Measurements from ENCODE around the gene TMCC2.

The TMCC2 gene

DNA sequence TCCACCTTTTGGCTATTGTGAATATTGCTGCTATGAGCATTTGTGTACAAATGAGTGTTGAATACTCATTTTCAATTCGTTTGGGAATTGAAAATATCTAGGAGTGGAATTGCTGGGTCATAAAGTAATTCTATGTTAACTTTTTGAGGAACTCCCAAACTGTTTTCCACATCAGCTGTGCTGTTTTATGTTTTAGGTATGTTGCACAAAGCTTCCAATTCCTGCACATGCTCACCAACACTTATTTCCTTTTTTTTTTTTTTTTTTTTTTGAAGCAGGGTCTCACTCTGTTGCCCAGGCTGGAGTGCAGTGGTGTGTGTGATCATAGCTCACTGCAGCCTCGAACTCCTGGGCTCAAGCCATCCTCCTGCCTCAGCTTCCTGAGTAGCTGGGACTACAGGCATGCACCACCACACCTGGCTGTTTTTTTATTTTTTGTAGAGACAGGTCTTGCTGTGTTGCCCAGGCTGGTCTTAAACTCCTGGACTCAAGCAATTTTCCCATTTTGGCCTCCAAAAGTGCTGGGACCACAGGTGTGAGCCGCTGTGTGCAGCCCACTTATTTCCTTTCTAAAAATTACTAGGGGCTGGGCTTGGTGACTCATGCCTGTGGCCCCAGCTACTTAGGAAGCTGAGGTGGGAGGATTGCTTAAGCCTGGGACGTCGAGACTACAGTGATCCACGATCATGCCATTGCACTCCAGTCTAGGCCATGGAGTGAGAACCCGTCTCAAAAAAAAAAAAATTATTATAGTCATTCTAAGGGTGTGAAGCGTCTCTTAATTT lies 33.4 kb downstream of the TMCC2 start:
- DNase-seq (ENCODE audit: low read depth, low spot score): no peak

GRCh38 chr1:205261946-205262691 lies 34.4 kb downstream of the TMCC2 start:
- peak; percentile 35 for DNase-seq (ENCODE audit: low read depth, low spot score)

DNA sequence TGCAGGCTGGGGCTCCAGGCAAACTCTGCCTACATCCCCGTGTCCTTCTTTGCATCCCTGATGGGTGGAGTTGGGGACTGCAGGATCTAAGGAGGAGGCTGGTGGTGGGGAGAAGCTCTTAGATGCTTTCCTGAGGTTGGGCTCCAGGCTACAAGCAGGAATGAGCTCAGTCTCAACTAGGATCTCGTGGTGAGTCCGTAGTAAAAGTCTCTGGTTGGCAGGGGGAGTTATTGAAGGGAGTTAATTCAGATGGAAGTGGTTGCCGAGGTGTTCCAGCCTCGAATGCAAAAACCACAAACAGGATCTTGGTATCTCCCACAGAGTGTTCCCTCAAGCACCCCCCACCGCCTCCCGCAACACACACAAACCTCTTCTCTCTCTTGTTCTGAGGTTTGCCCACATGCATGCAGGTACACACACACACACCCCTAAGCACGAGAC lies 35.0 kb downstream of the TMCC2 start:
- no peak for DNase-seq (ENCODE audit: low read depth, low spot score)

DNA sequence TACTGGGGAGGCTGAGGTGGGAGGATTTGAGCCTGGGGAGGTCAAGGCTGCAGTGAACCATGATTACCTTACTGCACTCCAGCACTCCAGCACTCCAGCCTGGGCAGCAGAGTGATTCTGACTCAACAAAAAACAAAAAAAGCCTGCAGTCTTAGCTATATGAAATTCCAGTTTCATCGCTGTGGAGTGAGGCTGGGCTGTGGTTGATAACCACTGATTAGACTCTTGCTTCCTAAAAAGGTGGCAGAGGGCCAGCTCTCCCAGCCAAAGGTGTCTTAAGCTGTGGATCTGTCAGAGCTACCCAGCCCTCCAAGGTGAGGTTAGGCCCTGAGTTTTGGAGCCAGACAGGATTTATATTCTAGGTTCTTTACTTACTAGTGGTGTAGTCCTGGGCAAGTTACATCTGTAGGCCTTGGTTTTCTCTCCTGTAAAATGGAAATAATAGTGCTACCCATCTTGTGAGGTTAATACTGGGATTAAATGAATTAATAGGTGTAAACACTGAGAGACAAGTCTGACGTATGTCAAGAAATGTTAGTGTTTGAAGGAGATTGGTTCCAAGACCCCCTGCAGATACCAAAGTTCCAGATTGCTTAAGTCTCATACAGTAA lies 35.9 kb downstream of the TMCC2 start:
- DNase-seq (ENCODE audit: low read depth, low spot score): no peak

DNA sequence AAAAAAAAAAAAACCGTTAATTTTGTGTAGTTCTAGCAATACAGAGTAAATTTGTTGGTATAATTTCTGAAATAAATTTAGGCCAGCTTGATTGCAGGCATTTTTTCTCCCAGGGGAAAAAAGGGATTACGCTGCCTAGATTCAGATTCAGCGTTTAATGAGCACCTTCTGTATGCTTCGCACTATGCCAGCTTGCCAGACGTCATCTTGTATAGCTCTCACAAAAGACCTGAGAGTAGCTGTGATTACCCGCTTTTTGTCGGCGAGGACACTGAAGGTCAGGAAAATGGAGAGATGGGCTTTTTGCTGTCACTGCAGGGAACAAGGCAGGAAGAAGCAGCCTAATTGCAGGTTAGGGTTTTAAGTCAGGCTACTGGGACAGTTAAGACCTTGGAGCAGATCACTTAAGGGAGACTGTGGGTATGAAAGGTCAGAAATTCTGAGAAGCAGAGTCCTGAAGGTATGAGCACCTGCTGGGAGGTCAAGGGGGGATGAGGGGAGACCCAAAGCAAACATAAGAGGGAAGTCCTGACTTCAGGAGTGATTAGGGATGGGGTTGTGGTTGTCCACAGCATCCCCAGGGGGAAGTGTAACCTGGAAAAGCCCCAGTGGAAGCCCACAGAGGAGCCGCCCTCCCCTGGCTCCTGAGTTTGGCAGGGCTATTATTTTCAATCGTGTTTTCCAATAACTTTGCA lies 39.0 kb downstream of the TMCC2 start:
- no peak for DNase-seq (ENCODE audit: low read depth, low spot score)

DNA sequence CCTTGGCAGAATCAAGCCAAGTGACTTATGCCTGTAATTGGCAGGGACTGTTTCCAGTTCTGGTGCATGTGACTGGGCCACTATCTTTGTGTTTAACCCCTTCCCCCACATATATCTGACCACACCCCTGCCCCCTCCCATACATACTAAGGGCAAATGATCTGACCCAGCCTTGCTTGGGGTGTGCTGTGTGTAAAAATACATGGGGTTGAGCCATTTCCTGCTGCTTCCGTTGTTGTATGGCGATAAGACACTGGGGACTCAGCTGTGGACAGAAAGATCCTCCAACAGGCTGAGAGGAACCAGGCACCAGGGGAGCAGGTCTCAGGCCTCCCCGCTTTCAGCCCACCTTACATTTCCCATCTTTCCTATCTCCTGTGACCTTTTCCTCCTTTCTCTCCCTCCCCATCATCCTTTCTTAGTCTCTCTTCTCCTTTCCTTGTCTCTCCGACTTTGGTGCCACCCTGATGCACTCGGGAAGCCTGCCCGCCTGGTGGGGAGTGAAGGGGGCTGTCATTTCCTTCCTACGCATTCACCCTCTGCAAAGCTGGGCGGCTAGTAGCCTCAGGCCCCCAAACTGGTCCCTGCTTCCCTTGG lies 39.7 kb downstream of the TMCC2 start:
- no peak for DNase-seq (ENCODE audit: low read depth, low spot score)

DNA sequence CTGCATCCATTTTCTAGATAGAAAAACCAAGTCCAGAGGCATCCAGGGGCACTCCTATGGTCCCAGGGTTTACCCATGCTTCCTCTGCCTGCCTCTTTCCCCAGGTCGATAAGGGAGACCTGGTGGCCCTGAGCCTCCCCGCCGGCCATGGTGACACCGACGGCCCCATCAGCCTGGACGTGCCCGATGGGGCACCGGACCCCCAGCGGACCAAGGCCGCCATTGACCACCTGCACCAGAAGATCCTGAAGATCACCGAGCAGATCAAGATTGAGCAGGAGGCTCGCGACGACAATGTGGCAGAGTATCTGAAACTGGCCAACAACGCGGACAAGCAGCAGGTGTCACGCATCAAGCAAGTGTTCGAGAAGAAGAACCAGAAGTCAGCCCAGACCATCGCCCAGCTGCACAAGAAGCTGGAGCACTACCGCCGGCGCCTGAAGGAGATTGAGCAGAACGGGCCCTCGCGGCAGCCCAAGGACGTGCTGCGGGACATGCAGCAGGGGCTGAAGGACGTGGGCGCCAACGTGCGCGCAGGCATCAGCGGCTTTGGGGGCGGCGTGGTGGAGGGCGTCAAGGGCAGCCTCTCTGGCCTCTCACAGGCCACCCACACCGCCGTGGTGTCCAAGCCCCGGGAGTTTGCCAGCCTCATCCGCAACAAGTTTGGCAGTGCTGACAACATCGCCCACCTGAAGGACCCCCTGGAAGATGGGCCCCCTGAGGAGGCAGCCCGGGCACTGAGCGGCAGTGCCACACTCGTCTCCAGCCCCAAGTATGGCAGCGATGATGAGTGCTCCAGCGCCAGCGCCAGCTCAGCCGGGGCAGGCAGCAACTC lies 41.3 kb downstream of the TMCC2 start:
- DNase-seq (ENCODE audit: low read depth, low spot score): no peak

- no peak for DNase-seq (ENCODE audit: low read depth, low spot score)
These were observed 42.0 kb downstream of the TMCC2 start for GRCh38 chr1:205269711-205270110.

GRCh38 chr1:205270271-205270670 lies 42.5 kb downstream of the TMCC2 start:
- DNase-seq (ENCODE audit: low read depth, low spot score): no peak

DNA sequence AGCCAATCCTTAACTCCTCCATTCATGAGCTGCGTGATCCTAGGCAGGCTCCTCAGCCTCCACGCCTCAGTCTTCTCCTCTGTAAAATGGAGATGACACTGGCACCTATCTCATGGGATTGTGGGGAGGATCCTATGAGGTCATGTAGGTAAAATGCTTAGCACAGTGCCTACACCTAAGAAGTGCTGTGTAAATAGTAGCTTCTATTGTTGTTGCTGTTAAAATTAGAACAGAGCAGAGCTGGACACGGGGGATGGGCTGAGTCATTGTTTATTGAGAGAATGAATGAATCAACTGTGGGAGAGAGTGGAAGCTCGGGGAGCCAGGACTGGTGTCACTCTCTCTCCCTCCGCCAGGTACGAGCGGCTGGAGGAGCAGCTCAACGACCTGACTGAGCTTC lies 43.0 kb downstream of the TMCC2 start:
- DNase-seq (ENCODE audit: low read depth, low spot score): no peak

DNA sequence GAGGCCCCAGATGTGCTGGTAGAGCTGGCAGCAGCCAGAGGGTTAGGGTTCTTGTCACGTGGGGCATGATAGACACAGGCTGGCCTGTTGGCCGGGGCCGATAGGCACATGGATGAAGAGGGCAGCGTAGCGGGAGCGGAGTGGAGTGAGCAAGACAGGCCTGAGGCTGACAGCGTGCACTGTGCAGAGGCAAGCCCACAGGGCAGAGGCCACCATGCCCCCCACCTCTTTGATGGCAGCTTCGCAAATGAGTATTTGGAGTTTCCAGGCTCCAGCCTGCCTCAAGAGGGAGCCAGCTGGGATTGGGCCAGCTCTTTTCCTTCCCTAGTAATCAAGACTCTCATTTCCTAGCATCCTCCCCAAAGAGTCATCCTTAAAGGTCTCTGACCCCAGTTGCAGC lies 43.5 kb downstream of the TMCC2 start:
- peak; percentile 46 for DNase-seq (ENCODE audit: low read depth, low spot score)

DNA sequence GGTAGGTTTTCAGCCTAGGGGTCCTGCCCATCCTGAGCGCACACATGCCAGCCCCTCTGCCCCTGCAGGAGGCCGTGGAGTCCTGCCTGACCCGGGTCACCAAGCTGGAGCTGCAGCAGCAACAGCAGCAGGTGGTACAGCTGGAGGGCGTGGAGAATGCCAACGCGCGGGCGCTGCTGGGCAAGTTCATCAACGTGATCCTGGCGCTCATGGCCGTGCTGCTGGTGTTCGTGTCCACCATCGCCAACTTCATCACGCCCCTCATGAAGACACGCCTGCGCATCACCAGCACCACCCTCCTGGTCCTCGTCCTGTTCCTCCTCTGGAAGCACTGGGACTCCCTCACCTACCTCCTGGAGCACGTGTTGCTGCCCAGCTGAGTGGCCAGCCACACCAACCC lies 44.0 kb downstream of the TMCC2 start:
- no peak for DNase-seq (ENCODE audit: low read depth, low spot score)

DNA sequence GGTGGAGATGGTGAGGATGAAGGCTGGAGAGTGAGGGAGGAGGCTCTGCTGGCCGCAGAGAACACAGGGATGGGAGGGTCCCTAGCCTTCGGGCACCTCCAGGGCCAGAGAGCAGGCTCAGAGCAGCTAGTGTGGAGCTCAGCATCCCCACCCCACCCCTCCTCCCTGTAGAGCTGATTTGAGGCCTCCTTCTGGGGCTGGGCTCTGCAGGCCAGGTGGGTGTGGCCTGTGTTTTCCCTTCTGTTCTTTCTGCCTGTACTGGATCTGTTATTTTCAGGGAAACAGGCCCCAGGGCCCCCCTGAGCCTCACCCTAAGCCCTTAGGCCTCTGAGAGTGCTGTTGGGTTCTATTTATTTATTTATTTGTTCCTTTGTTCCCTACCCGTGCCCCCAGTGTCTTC lies 44.8 kb downstream of the TMCC2 start:
- peak; percentile 82 for DNase-seq (ENCODE audit: low read depth, low spot score)

DNA sequence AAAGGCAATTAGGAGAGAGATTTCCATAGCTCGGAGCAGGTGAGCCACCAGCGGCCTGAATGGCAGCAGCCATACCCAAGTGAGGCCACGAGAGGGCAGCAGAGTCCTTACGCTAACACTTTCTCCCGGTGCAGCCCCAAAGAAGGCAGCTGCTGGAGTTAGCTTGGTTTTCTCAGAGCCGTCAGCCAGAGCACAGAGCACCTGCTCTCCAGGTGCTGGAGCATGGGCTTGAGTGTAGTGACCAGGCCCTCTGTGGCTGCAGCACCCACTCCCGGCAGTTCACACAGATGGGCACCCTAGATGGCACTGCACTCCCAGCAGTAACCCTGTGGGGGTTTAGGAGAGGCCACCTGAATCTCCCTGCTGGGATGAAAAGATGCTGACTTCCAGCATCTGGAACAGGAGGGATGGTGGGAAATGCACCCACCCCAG lies 45.8 kb downstream of the TMCC2 start:
- peak; percentile 97 for DNase-seq (ENCODE audit: low read depth, low spot score)

GRCh38 chr1:205274041-205274691 lies 46.4 kb downstream of the TMCC2 start:
- DNase-seq (ENCODE audit: low read depth, low spot score): peak; percentile 71

DNA sequence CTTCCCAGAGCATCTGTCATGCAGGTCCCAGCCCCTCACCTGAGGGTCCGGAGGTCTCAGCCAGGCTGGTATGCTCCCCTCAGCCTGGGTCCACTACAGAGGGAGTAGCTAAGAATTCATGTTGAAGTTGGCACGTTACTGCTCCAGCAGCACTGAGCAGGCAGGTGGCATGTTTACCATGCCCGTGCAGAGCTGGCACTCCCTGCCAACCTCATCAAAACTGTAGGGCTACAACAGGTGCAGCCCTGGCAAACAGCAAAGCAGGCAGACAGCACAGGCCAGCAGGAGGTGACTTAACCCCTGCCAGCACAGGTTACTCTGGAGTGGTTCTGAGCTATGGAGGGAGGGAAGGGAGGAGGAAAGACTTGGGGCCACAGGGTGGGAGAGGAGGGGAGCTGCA lies 47.4 kb downstream of the TMCC2 start:
- DNase-seq (ENCODE audit: low read depth, low spot score): no peak

- no peak for DNase-seq (ENCODE audit: low read depth, low spot score)
These were observed 48.4 kb downstream of the TMCC2 start for GRCh38 chr1:205275916-205276688.

DNA sequence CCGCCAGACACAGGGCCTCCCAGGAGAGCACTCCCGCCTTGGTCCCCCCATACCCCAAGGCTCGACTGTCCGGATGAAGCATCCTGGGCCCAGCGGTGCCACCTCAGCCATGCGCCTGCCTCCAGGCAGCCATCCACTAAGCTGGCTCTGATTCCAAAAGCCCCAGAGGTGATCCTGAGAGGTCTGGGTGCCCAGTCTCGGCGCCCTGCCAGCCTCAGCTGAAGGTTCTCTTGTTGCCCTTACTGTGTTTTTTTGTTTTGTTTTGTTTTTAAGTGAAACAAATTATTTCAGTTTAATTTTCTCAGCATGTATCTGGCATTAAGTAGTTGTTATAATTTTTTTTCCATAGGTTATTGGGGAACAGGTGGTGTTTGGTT lies 48.9 kb downstream of the TMCC2 start:
- DNase-seq (ENCODE audit: low read depth, low spot score): no peak

GRCh38 chr1:205279986-205280385 lies 52.2 kb downstream of the TMCC2 start:
- DNase-seq (ENCODE audit: low read depth, low spot score): no peak
